Neural crest cell (in vitro differentiated cells): Measurements from ENCODE around the gene MYOCD. TPM values are rescaled to one million over a fixed set of nuclear protein-coding genes. Genes with fewer than 3 reads are reported as not detected.

Source experiments
- DNase-seq: peaks from one replicate; pipeline ENCODE4 v3.0.0; 2021; ENCODE audit warnings: low read depth, mixed read lengths, low spot score
- H3K27ac Mint-ChIP-seq: one replicate; pipeline ENCODE4 v1.8.0; 2021; ENCODE audit warnings: mild to moderate bottlenecking, mixed read lengths; ENCODE audit not compliant: unreplicated experiment
- H3K27me3 Mint-ChIP-seq: 2 replicates; pipeline ENCODE4 v1.8.0; 2021; ENCODE audit warnings: low read depth, mild to moderate bottlenecking, mixed read lengths
- H3K36me3 Mint-ChIP-seq: 2 replicates; pipeline ENCODE4 v1.8.0; 2021; ENCODE audit warnings: low read depth, mild to moderate bottlenecking, mixed read lengths
- H3K4me1 Mint-ChIP-seq: 2 replicates; pipeline ENCODE4 v1.8.0; 2021; ENCODE audit warnings: mixed read lengths
- H3K4me3 Mint-ChIP-seq: one replicate; pipeline ENCODE4 v1.8.0; 2021; ENCODE audit warnings: mild to moderate bottlenecking, mixed read lengths
- H3K9me3 Mint-ChIP-seq: 2 replicates; pipeline ENCODE4 v1.8.0; 2021; ENCODE audit warnings: mixed read lengths
- CTCF ChIP-seq: fragments of 200-600 bp; sonication (generic); conservative IDR thresholded peaks from 2 replicates; pipeline ENCODE4 v1.5.0; 2021; ENCODE audit warnings: antibody characterized with exemption, mild to moderate bottlenecking
- total RNA-seq: library from RNA; stranded (reverse); gene quantifications from 2 replicates; pipeline ENCODE4 v1.2.1, GENCODE V29; 2021

MYOCD gene
- total RNA-seq, 1 donor from 2014 or later = 0.09 TPM

GRCh38 chr17:12686486-12686885 is 20.8 kb downstream of the MYOCD start:
- DNase-seq = no peak
- no peak for TF ChIP-seq CTCF
- H3K27me3 Mint-ChIP-seq = peaks cover 5% of the 10 kb centered on the region
- no peak overlapping the region for H3K27ac Mint-ChIP-seq
- peaks cover 5% of the 10 kb centered on the region for H3K4me1 Mint-ChIP-seq
- H3K9me3 Mint-ChIP-seq = no peaks in the 10 kb centered on the region
- H3K4me3 Mint-ChIP-seq = no peak overlapping the region
- H3K36me3 Mint-ChIP-seq = no peaks in the 10 kb centered on the region

- no peak overlapping the region for H3K27ac Mint-ChIP-seq
- H3K27me3 Mint-ChIP-seq = peaks cover 3% of the 10 kb centered on the region
These were observed 22.7 kb downstream of the MYOCD start for GRCh38 chr17:12688382-12688781.

DNA sequence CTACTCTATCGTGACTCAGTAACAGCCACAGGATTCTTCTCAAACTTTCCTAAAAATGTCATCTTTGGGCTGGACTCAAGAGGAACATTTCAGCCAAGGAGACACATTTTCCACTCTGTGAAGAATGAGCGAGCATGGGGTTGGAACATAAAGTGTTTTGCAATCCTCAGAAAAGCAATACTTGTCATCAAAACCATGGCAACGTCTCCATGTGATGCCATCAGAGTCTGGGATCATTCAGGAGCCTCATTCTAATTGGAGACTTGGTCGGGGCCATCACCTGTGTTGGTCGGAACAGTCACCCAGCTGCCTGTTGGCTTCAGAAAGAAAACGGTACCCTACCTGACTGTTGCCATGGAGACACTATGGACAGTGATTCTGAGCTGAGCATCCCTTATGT is 25.5 kb downstream of the MYOCD start:
- H3K4me3 Mint-ChIP-seq = no peak overlapping the region

More at GRCh38 chr17:12688382-12688781, 22.7 kb downstream of the MYOCD start:
- no peak for DNase-seq
- Mint-ChIP-seq H3K36me3 (no peaks in the 10 kb centered on the region), H3K4me1 (peaks cover 5% of the 10 kb centered on the region), H3K4me3 (no peak overlapping the region), H3K9me3 (no peaks in the 10 kb centered on the region)
- no peak for TF ChIP-seq CTCF

DNA sequence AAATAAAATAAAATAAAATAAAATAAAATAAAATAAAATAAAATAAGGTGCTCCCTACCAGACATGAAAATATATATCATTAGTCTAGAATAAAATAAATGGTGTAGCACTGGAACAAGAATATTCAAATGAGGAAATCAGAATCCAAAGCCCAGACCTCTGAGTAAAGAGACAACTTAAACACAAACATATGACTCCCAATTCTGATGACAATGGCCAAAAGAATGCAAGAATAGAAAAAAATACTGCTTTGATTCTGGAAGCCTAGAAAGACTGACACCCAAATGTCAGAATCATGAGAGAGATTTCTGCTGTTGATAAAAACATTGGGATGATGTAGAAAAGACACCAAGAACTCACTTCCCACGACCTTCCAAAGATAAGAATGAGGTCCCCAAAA is 27.9 kb downstream of the MYOCD start:
- no peak for DNase-seq
- Mint-ChIP-seq H3K4me1 (no peaks in the 10 kb centered on the region), H3K9me3 (no peaks in the 10 kb centered on the region), H3K27ac (no peak overlapping the region), H3K4me3 (no peak overlapping the region), H3K36me3 (no peaks in the 10 kb centered on the region), H3K27me3 (no peaks in the 10 kb centered on the region)
- TF ChIP-seq CTCF = no peak

More for the DNA sequence above, 25.5 kb downstream of the MYOCD start:
- TF ChIP-seq CTCF = no peak
- no peak for DNase-seq
- Mint-ChIP-seq H3K27me3 (peaks cover 3% of the 10 kb centered on the region), H3K36me3 (no peaks in the 10 kb centered on the region), H3K27ac (no peak overlapping the region), H3K4me1 (peaks cover 5% of the 10 kb centered on the region), H3K9me3 (no peaks in the 10 kb centered on the region)

GRCh38 chr17:12706070-12706469 is 40.4 kb downstream of the MYOCD start:
- TF ChIP-seq CTCF = no peak
- Mint-ChIP-seq H3K27me3 (no peaks in the 10 kb centered on the region), H3K27ac (peak overlapping the region; percentile 39), H3K4me3 (no peak overlapping the region), H3K36me3 (no peaks in the 10 kb centered on the region), H3K9me3 (no peaks in the 10 kb centered on the region), H3K4me1 (peaks cover 8% of the 10 kb centered on the region)
- DNase-seq = no peak

DNA sequence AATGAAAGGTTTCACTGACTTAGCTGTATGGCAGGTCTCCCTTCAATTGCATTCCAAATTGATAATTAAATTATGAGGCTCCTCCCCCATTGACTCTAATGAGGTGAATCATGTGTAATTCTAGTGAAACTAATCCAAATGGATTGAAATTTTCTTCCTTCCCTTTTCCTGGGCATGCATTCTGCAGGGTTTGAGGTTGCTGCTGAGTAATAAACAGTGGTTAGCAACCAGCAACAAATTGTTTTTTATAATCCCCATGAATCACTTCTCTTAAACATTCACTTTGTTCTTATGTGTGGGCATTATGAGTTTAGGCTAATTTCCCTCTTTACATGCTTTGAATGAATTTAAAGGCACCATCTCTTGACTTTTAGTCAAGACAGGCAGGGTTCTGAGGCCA is 43.4 kb downstream of the MYOCD start:
- TF ChIP-seq CTCF = no peak
- Mint-ChIP-seq H3K4me1 (peaks cover 8% of the 10 kb centered on the region), H3K27me3 (no peaks in the 10 kb centered on the region), H3K36me3 (no peaks in the 10 kb centered on the region), H3K9me3 (no peaks in the 10 kb centered on the region), H3K4me3 (no peak overlapping the region), H3K27ac (no peak overlapping the region)
- no peak for DNase-seq
